Measurements from ENCODE around the gene CMIP.

The CMIP gene

GRCh38 chr16:81548551-81548875 is 103.9 kb downstream of the CMIP start:
- H3K4me1 ChIP-seq (ENCODE audit: control insufficient read depth, insufficient read depth, low read length): no peaks in the 10 kb centered on the region
- no peak overlapping the region for H3K27ac ChIP-seq (ENCODE audit: low read depth, low read length)
- H3K4me3 ChIP-seq (ENCODE audit: low read length): no peak overlapping the region
- H3K27me3 ChIP-seq (ENCODE audit: control insufficient read depth, insufficient read depth, low read length): no peaks in the 10 kb centered on the region
- H3K9ac ChIP-seq (ENCODE audit: low read length): no peak overlapping the region
- no peaks in the 10 kb centered on the region for H3K36me3 ChIP-seq (ENCODE audit: control insufficient read depth, insufficient read depth, low read length)

GRCh38 chr16:81548876-81549546 is 104.4 kb downstream of the CMIP start:
- Histone ChIP-seq H3K4me3 (ENCODE audit: low read length) (no peak overlapping the region), H3K36me3 (ENCODE audit: control insufficient read depth, insufficient read depth, low read length) (no peaks in the 10 kb centered on the region), H3K9ac (ENCODE audit: low read length) (no peak overlapping the region), H3K27ac (ENCODE audit: low read depth, low read length) (no peak overlapping the region), H3K27me3 (ENCODE audit: control insufficient read depth, insufficient read depth, low read length) (no peaks in the 10 kb centered on the region), H3K4me1 (ENCODE audit: control insufficient read depth, insufficient read depth, low read length) (no peaks in the 10 kb centered on the region)

- H3K4me3 ChIP-seq (ENCODE audit: low read length): no peak overlapping the region
- no peak overlapping the region for H3K27ac ChIP-seq (ENCODE audit: low read depth, low read length)
Measured at GRCh38 chr16:81549547-81550431, 105.2 kb downstream of the CMIP start.

GRCh38 chr16:81550432-81550808 is 105.8 kb downstream of the CMIP start:
- Histone ChIP-seq H3K27me3 (ENCODE audit: control insufficient read depth, insufficient read depth, low read length) (no peaks in the 10 kb centered on the region), H3K27ac (ENCODE audit: low read depth, low read length) (no peak overlapping the region), H3K36me3 (ENCODE audit: control insufficient read depth, insufficient read depth, low read length) (no peaks in the 10 kb centered on the region), H3K4me1 (ENCODE audit: control insufficient read depth, insufficient read depth, low read length) (no peaks in the 10 kb centered on the region), H3K4me3 (ENCODE audit: low read length) (no peak overlapping the region), H3K9ac (ENCODE audit: low read length) (no peak overlapping the region)

More at GRCh38 chr16:81549547-81550431, 105.2 kb downstream of the CMIP start:
- Histone ChIP-seq H3K4me1 (ENCODE audit: control insufficient read depth, insufficient read depth, low read length) (no peaks in the 10 kb centered on the region), H3K27me3 (ENCODE audit: control insufficient read depth, insufficient read depth, low read length) (no peaks in the 10 kb centered on the region), H3K36me3 (ENCODE audit: control insufficient read depth, insufficient read depth, low read length) (no peaks in the 10 kb centered on the region), H3K9ac (ENCODE audit: low read length) (no peak overlapping the region)

GRCh38 chr16:81551151-81551808 is 106.7 kb downstream of the CMIP start:
- Histone ChIP-seq H3K27me3 (ENCODE audit: control insufficient read depth, insufficient read depth, low read length) (no peaks in the 10 kb centered on the region), H3K36me3 (ENCODE audit: control insufficient read depth, insufficient read depth, low read length) (no peaks in the 10 kb centered on the region), H3K4me3 (ENCODE audit: low read length) (no peak overlapping the region), H3K9ac (ENCODE audit: low read length) (no peak overlapping the region), H3K4me1 (ENCODE audit: control insufficient read depth, insufficient read depth, low read length) (no peaks in the 10 kb centered on the region), H3K27ac (ENCODE audit: low read depth, low read length) (no peak overlapping the region)

- Histone ChIP-seq H3K4me3 (ENCODE audit: low read length) (no peak overlapping the region), H3K27me3 (ENCODE audit: control insufficient read depth, insufficient read depth, low read length) (no peaks in the 10 kb centered on the region), H3K4me1 (ENCODE audit: control insufficient read depth, insufficient read depth, low read length) (no peaks in the 10 kb centered on the region), H3K27ac (ENCODE audit: low read depth, low read length) (no peak overlapping the region), H3K9ac (ENCODE audit: low read length) (no peak overlapping the region), H3K36me3 (ENCODE audit: control insufficient read depth, insufficient read depth, low read length) (no peaks in the 10 kb centered on the region)
Measured at GRCh38 chr16:81551821-81552304, 107.3 kb downstream of the CMIP start.

GRCh38 chr16:81552743-81553079 is 108.1 kb downstream of the CMIP start:
- no peaks in the 10 kb centered on the region for H3K36me3 ChIP-seq (ENCODE audit: control insufficient read depth, insufficient read depth, low read length)
- H3K9ac ChIP-seq (ENCODE audit: low read length): no peak overlapping the region
- H3K4me1 ChIP-seq (ENCODE audit: control insufficient read depth, insufficient read depth, low read length): no peaks in the 10 kb centered on the region
- no peak overlapping the region for H3K27ac ChIP-seq (ENCODE audit: low read depth, low read length)
- no peak overlapping the region for H3K4me3 ChIP-seq (ENCODE audit: low read length)
- no peaks in the 10 kb centered on the region for H3K27me3 ChIP-seq (ENCODE audit: control insufficient read depth, insufficient read depth, low read length)

- no peak overlapping the region for H3K9ac ChIP-seq (ENCODE audit: low read length)
- H3K27me3 ChIP-seq (ENCODE audit: control insufficient read depth, insufficient read depth, low read length): no peaks in the 10 kb centered on the region
- no peak overlapping the region for H3K27ac ChIP-seq (ENCODE audit: low read depth, low read length)
- no peaks in the 10 kb centered on the region for H3K36me3 ChIP-seq (ENCODE audit: control insufficient read depth, insufficient read depth, low read length)
- H3K4me1 ChIP-seq (ENCODE audit: control insufficient read depth, insufficient read depth, low read length): no peaks in the 10 kb centered on the region
- H3K4me3 ChIP-seq (ENCODE audit: low read length): peak overlapping the region; percentile 5
Measured at GRCh38 chr16:81553080-81553813, 108.6 kb downstream of the CMIP start.

GRCh38 chr16:81553814-81554675 is 109.4 kb downstream of the CMIP start:
- Histone ChIP-seq H3K9ac (ENCODE audit: low read length) (no peak overlapping the region), H3K4me3 (ENCODE audit: low read length) (no peak overlapping the region), H3K27ac (ENCODE audit: low read depth, low read length) (no peak overlapping the region), H3K4me1 (ENCODE audit: control insufficient read depth, insufficient read depth, low read length) (no peaks in the 10 kb centered on the region), H3K36me3 (ENCODE audit: control insufficient read depth, insufficient read depth, low read length) (no peaks in the 10 kb centered on the region), H3K27me3 (ENCODE audit: control insufficient read depth, insufficient read depth, low read length) (no peaks in the 10 kb centered on the region)

- Histone ChIP-seq H3K36me3 (ENCODE audit: control insufficient read depth, insufficient read depth, low read length) (no peaks in the 10 kb centered on the region), H3K9ac (ENCODE audit: low read length) (no peak overlapping the region), H3K27ac (ENCODE audit: low read depth, low read length) (no peak overlapping the region), H3K4me1 (ENCODE audit: control insufficient read depth, insufficient read depth, low read length) (no peaks in the 10 kb centered on the region), H3K27me3 (ENCODE audit: control insufficient read depth, insufficient read depth, low read length) (no peaks in the 10 kb centered on the region), H3K4me3 (ENCODE audit: low read length) (no peak overlapping the region)
Measured at GRCh38 chr16:81554979-81555378, 110.4 kb downstream of the CMIP start.

- H3K4me1 ChIP-seq (ENCODE audit: control insufficient read depth, insufficient read depth, low read length): no peaks in the 10 kb centered on the region
- H3K4me3 ChIP-seq (ENCODE audit: low read length): no peak overlapping the region
- H3K27me3 ChIP-seq (ENCODE audit: control insufficient read depth, insufficient read depth, low read length): no peaks in the 10 kb centered on the region
- H3K36me3 ChIP-seq (ENCODE audit: control insufficient read depth, insufficient read depth, low read length): no peaks in the 10 kb centered on the region
- no peak overlapping the region for H3K9ac ChIP-seq (ENCODE audit: low read length)
- no peak overlapping the region for H3K27ac ChIP-seq (ENCODE audit: low read depth, low read length)
Measured at GRCh38 chr16:81555660-81556059, 111.1 kb downstream of the CMIP start.

Measured in rectal smooth muscle tissue (tissue), 1 donor.